Measurements from ENCODE around the gene E2F8.

- TF ChIP-seq CTCF (IDR thresholded peaks at IDR 0.05) (no peak), EZH2 (IDR thresholded peaks at IDR 0.05; ENCODE audit: borderline replicate concordance, insufficient read depth, low read depth, low read length, poor library complexity, severe bottlenecking) (no peak)
These were observed 32.6 kb downstream of the E2F8 start for GRCh38 chr11:19208181-19208580.

All from B cell (primary cell).